Caco-2 (cell line): Measurements from ENCODE around the gene RPRD1A. TPM values are rescaled to one million over a fixed set of nuclear protein-coding genes. Genes with fewer than 3 reads are reported as not detected.
A peak's percentile ranks its signal among the peaks of the same experiment; 100 is the strongest.
"Not testable (repeated sequence)": the region's sequence is repeated elsewhere in the genome, so short reads cannot be mapped to it uniquely, and the experiment has no call there.

Experiments
- BruUV-seq: library from RNA; stranded (reverse); fragments of 400-500 nt; replicated peaks from 2 replicates; lab custom pipeline; 2021; lab: Mats Ljungman, UMichigan
- CTCF ChIA-PET: fragments of 300-600 bp; sonication (Branson Sonifier 250); formaldehyde crosslinking; loops from one replicate; lab custom pipeline; 2022; ENCODE audit warnings: antibody characterized with exemption; lab: Charles Lee
- POLR2A ChIA-PET: fragments of 300-600 bp; sonication (Branson Sonifier 250); formaldehyde crosslinking; loops from one replicate; lab custom pipeline; 2022; ENCODE audit warnings: antibody characterized with exemption; lab: Charles Lee
- DNase-seq, 2 experiments: peaks; one replicate each; pipeline versions ENCODE4 v3.0.0 to v3.0.0-alpha.2; 2020 to 2022
- H3K27me3 ChIP-seq: replicated peaks from 2 replicates; pipeline ENCODE4 v1.6.0; 2011; ENCODE audit warnings: low read length; ENCODE audit not compliant: control insufficient read depth, insufficient read depth
- H3K36me3 ChIP-seq: 2 replicates; pipeline ENCODE4 v1.5.1; 2011; ENCODE audit warnings: low read length; ENCODE audit not compliant: control insufficient read depth, insufficient read depth
- H3K4me1 ChIP-seq: fragments of 250-450 bp; sonication (Bioruptor Pico); 2 replicates; pipeline ENCODE4 v1.5.1; 2020; ENCODE audit warnings: mild to moderate bottlenecking
- H3K4me3 ChIP-seq: 2 replicates; pipeline ENCODE4 v1.5.1; 2011; ENCODE audit warnings: low read depth, mild to moderate bottlenecking, control low read depth, low read length
- H3K9me3 ChIP-seq: fragments of 250-450 bp; sonication (Bioruptor Pico); 2 replicates; pipeline ENCODE4 v1.5.1; 2020; ENCODE audit warnings: mild to moderate bottlenecking, moderate library complexity
- H3K27ac Mint-ChIP-seq: one replicate; pipeline ENCODE4 v1.8.0; 2022; ENCODE audit warnings: mixed read lengths; ENCODE audit not compliant: unreplicated experiment
- H3K27me3 Mint-ChIP-seq: one replicate; pipeline ENCODE4 v1.8.0; 2022; ENCODE audit warnings: mixed read lengths; ENCODE audit not compliant: insufficient read depth, unreplicated experiment
- H3K36me3 Mint-ChIP-seq: one replicate; pipeline ENCODE4 v1.8.0; 2022; ENCODE audit warnings: mild to moderate bottlenecking, mixed read lengths; ENCODE audit not compliant: insufficient read depth, unreplicated experiment
- H3K4me1 Mint-ChIP-seq: one replicate; pipeline ENCODE4 v1.8.0; 2022; ENCODE audit warnings: low read depth, mixed read lengths; ENCODE audit not compliant: unreplicated experiment
- H3K4me3 Mint-ChIP-seq: one replicate; pipeline ENCODE4 v1.8.0; 2022; ENCODE audit warnings: mild to moderate bottlenecking, moderate library complexity, mixed read lengths; ENCODE audit not compliant: unreplicated experiment
- H3K9me3 Mint-ChIP-seq: one replicate; pipeline ENCODE4 v1.8.0; 2022; ENCODE audit warnings: mixed read lengths; ENCODE audit not compliant: unreplicated experiment
- intact Hi-C: fragments of 100-400 bp; cut with micrococcal nuclease; formaldehyde crosslinking; loops from one replicate; pipeline ENCODE4 v1.10.0; 2022; ENCODE audit not compliant: unreplicated experiment
- total RNA-seq: library from RNA; stranded (reverse); gene quantifications from 2 replicates; pipeline ENCODE4 v1.2.3, GENCODE V29; 2022
- TF ChIP-seq, protein P1 (sequence below), 2 experiments: fragments of 200-600 bp in 1 of 2; IDR thresholded peaks; 1 replicate in 1 of 2; 2 replicates in 1 of 2; pipeline versions ENCODE4 v1.5.1 to v1.8.0; 2011 to 2022; ENCODE audit warnings: antibody characterized with exemption in 1 of 2, control low read depth in 1 of 2, inconsistent platforms in 1 of 2, low read depth in 1 of 2, low read length in 1 of 2, mild to moderate bottlenecking in 1 of 2, moderate library complexity in 1 of 2; ENCODE audit not compliant: insufficient read depth in 1 of 2, severe bottlenecking in 1 of 2, unreplicated experiment in 1 of 2

RPRD1A gene
- total RNA-seq, 1 experiment from 2014 or later: 18.9 TPM

DNA sequence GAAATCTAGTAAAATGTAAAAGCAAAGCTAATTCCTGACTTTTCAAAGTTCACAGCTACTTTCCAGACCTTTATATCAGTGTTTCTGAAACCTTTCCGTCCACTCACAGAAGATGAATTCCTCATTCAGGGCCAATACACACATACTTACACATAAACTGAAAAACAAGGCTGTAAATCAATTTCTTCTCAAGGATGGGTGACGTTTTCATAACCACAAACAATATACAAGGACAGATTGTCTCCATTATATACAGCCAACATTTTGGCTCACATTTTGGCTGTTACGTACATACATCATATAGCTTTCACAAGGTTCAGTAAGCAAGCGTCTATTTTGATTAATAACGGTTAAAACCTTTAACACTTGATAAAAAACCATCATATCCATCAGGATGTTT is 1.4 kb downstream of the RPRD1A start:
- POLR2A ChIA-PET: no interaction called here
- no peaks in the 10 kb centered on the region for H3K27me3 ChIP-seq
- no peaks in the 10 kb centered on the region for H3K4me1 ChIP-seq
- H3K4me3 ChIP-seq: peak overlapping the region; percentile 58
- TF ChIP-seq, protein P1, sequence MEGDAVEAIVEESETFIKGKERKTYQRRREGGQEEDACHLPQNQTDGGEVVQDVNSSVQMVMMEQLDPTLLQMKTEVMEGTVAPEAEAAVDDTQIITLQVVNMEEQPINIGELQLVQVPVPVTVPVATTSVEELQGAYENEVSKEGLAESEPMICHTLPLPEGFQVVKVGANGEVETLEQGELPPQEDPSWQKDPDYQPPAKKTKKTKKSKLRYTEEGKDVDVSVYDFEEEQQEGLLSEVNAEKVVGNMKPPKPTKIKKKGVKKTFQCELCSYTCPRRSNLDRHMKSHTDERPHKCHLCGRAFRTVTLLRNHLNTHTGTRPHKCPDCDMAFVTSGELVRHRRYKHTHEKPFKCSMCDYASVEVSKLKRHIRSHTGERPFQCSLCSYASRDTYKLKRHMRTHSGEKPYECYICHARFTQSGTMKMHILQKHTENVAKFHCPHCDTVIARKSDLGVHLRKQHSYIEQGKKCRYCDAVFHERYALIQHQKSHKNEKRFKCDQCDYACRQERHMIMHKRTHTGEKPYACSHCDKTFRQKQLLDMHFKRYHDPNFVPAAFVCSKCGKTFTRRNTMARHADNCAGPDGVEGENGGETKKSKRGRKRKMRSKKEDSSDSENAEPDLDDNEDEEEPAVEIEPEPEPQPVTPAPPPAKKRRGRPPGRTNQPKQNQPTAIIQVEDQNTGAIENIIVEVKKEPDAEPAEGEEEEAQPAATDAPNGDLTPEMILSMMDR (IDR thresholded peaks at IDR 0.05; ENCODE audit: insufficient read depth in 1 of 2, low read depth in 1 of 2, low read length in 1 of 2, severe bottlenecking in 1 of 2, unreplicated experiment in 1 of 2): no peak
- CTCF ChIA-PET: no interaction called here
- Mint-ChIP-seq H3K27me3 (no peaks in the 10 kb centered on the region), H3K36me3 (peaks cover 6% of the 10 kb centered on the region), H3K4me1 (no peaks in the 10 kb centered on the region), H3K27ac (no peak overlapping the region), H3K4me3 (peak overlapping the region; percentile 85), H3K9me3 (no peaks in the 10 kb centered on the region)
- H3K36me3 ChIP-seq: no peaks in the 10 kb centered on the region
- intact Hi-C loops: loop anchor here (5.0 to 10.0 kb wide), 2 partner anchors 51 to 94 kb away; partner anchors contain the start of gene RMP24
- no peak for DNase-seq
- H3K9me3 ChIP-seq: no peaks in the 10 kb centered on the region
- BruUV-seq: no TSS peak

DNA sequence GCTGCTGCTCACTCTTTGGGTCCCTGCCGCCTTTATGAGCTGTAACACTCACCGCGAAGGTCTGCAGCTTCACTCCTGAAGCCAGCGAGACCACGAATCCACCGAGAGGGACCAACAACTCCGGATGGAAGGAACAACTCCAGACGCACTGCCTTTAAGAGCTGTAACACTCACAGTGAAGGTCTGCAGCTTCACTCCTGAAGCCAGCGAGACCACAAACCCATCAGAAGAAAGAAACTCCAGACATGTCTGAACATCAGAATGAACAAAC is 2.6 kb downstream of the RPRD1A start:
- H3K27ac Mint-ChIP-seq, H3K4me3 ChIP-seq, H3K36me3 ChIP-seq, H3K9me3 Mint-ChIP-seq, CTCF ChIA-PET, H3K4me3 Mint-ChIP-seq, BruUV-seq, H3K27me3 ChIP-seq, H3K9me3 ChIP-seq, H3K4me1 Mint-ChIP-seq, H3K4me1 ChIP-seq, DNase-seq, H3K27me3 Mint-ChIP-seq, H3K36me3 Mint-ChIP-seq, POLR2A ChIA-PET: not testable (repeated sequence)
- intact Hi-C loops: loop anchor here (5.0 to 10.0 kb wide), 2 partner anchors 50 to 92 kb away; partner anchors contain the start of gene RMP24

DNA sequence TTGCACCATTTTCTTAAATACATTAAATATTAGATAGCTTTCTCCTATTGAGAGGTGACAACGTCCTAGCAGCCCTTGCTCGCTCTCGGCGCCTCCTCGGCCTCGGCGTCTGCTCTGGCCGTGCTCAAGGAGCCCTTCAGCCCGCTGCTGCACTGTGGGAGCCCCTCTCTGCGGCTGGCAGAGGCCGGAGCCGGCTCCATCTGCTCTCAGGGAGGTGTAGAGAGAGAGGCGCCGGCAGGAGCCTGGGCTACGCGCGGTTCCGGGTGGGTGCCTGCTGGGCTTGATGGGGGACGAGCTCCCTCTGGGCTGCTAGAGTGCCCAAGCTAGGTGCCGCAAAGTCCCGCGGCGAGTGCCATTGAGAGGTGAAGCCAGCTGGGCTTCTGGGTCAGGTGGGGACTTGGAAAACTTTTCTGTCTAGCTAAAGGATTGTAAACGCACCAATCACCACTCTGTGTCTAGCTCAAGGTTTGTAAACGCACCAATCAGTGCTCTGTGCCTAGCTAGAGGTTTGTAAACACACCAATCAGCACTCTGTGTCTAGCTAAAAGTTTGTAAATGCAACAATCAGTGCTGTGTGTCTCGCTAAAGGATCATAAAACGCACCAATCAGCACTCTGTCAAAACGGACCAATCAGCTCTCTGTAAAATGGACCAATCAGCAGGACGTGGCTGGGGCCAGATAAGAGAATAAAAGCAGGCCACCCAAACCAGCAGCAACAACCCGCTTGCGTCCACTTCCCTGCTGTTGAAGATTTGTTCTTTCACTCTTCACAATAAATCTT is 3.1 kb downstream of the RPRD1A start:
- Mint-ChIP-seq H3K9me3 (no peaks in the 10 kb centered on the region), H3K4me3 (no peak overlapping the region), H3K4me1 (no peaks in the 10 kb centered on the region), H3K27ac (no peak overlapping the region), H3K36me3 (peaks cover 6% of the 10 kb centered on the region), H3K27me3 (no peaks in the 10 kb centered on the region)
- ChIA-PET CTCF (no interaction called here), POLR2A (no interaction called here)
- no peak for DNase-seq
- Histone ChIP-seq H3K4me1 (no peaks in the 10 kb centered on the region), H3K27me3 (no peaks in the 10 kb centered on the region), H3K9me3 (no peaks in the 10 kb centered on the region), H3K36me3 (no peaks in the 10 kb centered on the region), H3K4me3 (no peak overlapping the region)
- no TSS peak for BruUV-seq
- intact Hi-C loops: loop anchor here (10.0 kb wide), 1 partner anchor 49 kb away; no protein-coding TSS in a partner anchor
- TF ChIP-seq, protein P1 (IDR thresholded peaks at IDR 0.05; ENCODE audit: insufficient read depth in 1 of 2, low read depth in 1 of 2, low read length in 1 of 2, severe bottlenecking in 1 of 2, unreplicated experiment in 1 of 2): no peak
